Measurements from ENCODE around the gene TPK1. TPM values are rescaled to one million over a fixed set of nuclear protein-coding genes. Genes with fewer than 3 reads are reported as not detected.

The TPK1 gene
- total RNA-seq, 1 experiment from 2014 or later, result 3.3 TPM

- no peak for TF ChIP-seq REST (IDR thresholded peaks at IDR 0.05; ENCODE audit: insufficient read depth in 1 of 2, low read depth in 2 of 2, low read length in 1 of 2)
- no peak for TF ChIP-seq SIN3A (IDR thresholded peaks at IDR 0.05; ENCODE audit: borderline replicate concordance, insufficient read depth, low read depth, low read length)
- TF ChIP-seq, protein P1, sequence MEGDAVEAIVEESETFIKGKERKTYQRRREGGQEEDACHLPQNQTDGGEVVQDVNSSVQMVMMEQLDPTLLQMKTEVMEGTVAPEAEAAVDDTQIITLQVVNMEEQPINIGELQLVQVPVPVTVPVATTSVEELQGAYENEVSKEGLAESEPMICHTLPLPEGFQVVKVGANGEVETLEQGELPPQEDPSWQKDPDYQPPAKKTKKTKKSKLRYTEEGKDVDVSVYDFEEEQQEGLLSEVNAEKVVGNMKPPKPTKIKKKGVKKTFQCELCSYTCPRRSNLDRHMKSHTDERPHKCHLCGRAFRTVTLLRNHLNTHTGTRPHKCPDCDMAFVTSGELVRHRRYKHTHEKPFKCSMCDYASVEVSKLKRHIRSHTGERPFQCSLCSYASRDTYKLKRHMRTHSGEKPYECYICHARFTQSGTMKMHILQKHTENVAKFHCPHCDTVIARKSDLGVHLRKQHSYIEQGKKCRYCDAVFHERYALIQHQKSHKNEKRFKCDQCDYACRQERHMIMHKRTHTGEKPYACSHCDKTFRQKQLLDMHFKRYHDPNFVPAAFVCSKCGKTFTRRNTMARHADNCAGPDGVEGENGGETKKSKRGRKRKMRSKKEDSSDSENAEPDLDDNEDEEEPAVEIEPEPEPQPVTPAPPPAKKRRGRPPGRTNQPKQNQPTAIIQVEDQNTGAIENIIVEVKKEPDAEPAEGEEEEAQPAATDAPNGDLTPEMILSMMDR (IDR thresholded peaks at IDR 0.05), result no peak
- TF ChIP-seq POLR2AphosphoS5 (IDR thresholded peaks at IDR 0.05; ENCODE audit: low read depth, low read length), result no peak
- no peak for TF ChIP-seq TCF7L2 (IDR thresholded peaks at IDR 0.05; ENCODE audit: low read depth, low read length)
- H3K27ac ChIP-seq (ENCODE audit: low read length), result no peak overlapping the region
- H3K27me3 ChIP-seq (ENCODE audit: control insufficient read depth, insufficient read depth, low read length), result no peaks in the 10 kb centered on the region
- H3K9me3 ChIP-seq (ENCODE audit: control insufficient read depth, insufficient read depth, low read depth, low read length), result no peaks in the 10 kb centered on the region
- intact Hi-C loops (cut with micrococcal nuclease; ENCODE audit: unreplicated experiment), result no loop called here
- BruUV-seq (replicated peaks), result no TSS peak
- POLR2A ChIA-PET, result no interaction called here
- no peak for ATAC-seq
- H3K4me3 ChIP-seq (ENCODE audit: low read depth in 2 of 2, low read length in 2 of 2), result no peak overlapping the region
- no peaks in the 10 kb centered on the region for H3K4me1 ChIP-seq (ENCODE audit: control insufficient read depth, insufficient read depth, low read length)
- DNase-seq (ENCODE audit: low read depth, low spot score), result no peak
- in situ Hi-C loops (cut with HindIII; ENCODE audit: low pct_unique_long_range_greater_than_20kb, low sequenced_read_pairs), result no loop called here
- CTCF ChIA-PET, result no interaction called here
- H3K36me3 ChIP-seq (ENCODE audit: control insufficient read depth, insufficient read depth, low read length), result no peaks in the 10 kb centered on the region
Observed at GRCh38 chr7:144676492-144676891, 159.4 kb downstream of the TPK1 start.

DNA sequence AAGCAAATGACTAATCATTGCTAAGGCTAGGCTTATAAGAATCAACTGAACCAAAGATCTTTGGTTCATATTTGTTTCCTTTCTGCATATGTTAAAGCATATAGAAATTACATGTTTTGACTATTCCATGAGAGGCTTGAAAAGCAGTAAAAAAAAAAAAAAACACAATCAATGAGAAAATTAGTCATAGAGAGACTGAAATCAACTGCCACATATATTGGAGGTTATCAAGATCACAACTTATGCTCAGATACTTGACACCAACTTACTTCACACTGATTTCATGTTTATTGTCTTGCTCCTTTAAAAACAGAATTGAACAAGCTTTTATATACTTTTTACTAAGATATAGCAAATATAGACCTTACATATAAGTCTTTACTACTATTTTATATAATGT lies 161.3 kb downstream of the TPK1 start:
- no TSS peak for BruUV-seq (replicated peaks)
- Histone ChIP-seq H3K4me1 (ENCODE audit: control insufficient read depth, insufficient read depth, low read length) (no peaks in the 10 kb centered on the region), H3K9me3 (ENCODE audit: control insufficient read depth, insufficient read depth, low read depth, low read length) (no peaks in the 10 kb centered on the region), H3K36me3 (ENCODE audit: control insufficient read depth, insufficient read depth, low read length) (no peaks in the 10 kb centered on the region), H3K4me3 (ENCODE audit: low read depth in 2 of 2, low read length in 2 of 2) (no peak overlapping the region), H3K27ac (ENCODE audit: low read length) (no peak overlapping the region), H3K27me3 (ENCODE audit: control insufficient read depth, insufficient read depth, low read length) (no peaks in the 10 kb centered on the region)
- intact Hi-C loops (cut with micrococcal nuclease; ENCODE audit: unreplicated experiment) (no loop called here), in situ Hi-C loops (cut with HindIII; ENCODE audit: low pct_unique_long_range_greater_than_20kb, low sequenced_read_pairs) (no loop called here)
- DNase-seq (ENCODE audit: low read depth, low spot score) (no peak), ATAC-seq (no peak)
- ChIA-PET POLR2A (no interaction called here), CTCF (no interaction called here)
- TF ChIP-seq SIN3A (IDR thresholded peaks at IDR 0.05; ENCODE audit: borderline replicate concordance, insufficient read depth, low read depth, low read length) (no peak), REST (IDR thresholded peaks at IDR 0.05; ENCODE audit: insufficient read depth in 1 of 2, low read depth in 2 of 2, low read length in 1 of 2) (no peak), TCF7L2 (IDR thresholded peaks at IDR 0.05; ENCODE audit: low read depth, low read length) (no peak), POLR2AphosphoS5 (IDR thresholded peaks at IDR 0.05; ENCODE audit: low read depth, low read length) (no peak)
- TF ChIP-seq, protein P1 (IDR thresholded peaks at IDR 0.05), result no peak

Measured in Panc1 (cell line).